ENCODE results near the gene SLC8A1.

DNA sequence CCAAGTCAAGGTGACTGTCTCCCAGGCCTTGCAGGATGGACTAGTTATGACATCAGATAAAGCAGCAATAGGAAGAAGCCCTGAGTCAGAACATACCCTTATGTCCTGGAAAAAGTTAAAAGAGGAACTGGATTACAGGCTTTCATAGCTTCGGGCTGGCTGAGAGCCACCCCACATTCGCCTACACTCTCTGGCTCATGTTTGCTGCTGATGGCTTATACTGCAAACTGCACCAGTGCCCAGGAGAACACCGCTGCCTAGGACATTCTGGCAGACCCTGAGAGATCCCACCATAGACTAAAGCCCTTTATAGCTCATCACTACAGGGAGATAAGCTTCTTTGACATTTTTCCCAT, 20.3 kb downstream of the SLC8A1 start:
- TF ChIP-seq, protein P1, sequence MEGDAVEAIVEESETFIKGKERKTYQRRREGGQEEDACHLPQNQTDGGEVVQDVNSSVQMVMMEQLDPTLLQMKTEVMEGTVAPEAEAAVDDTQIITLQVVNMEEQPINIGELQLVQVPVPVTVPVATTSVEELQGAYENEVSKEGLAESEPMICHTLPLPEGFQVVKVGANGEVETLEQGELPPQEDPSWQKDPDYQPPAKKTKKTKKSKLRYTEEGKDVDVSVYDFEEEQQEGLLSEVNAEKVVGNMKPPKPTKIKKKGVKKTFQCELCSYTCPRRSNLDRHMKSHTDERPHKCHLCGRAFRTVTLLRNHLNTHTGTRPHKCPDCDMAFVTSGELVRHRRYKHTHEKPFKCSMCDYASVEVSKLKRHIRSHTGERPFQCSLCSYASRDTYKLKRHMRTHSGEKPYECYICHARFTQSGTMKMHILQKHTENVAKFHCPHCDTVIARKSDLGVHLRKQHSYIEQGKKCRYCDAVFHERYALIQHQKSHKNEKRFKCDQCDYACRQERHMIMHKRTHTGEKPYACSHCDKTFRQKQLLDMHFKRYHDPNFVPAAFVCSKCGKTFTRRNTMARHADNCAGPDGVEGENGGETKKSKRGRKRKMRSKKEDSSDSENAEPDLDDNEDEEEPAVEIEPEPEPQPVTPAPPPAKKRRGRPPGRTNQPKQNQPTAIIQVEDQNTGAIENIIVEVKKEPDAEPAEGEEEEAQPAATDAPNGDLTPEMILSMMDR (IDR thresholded peaks at IDR 0.05), result no peak
- TF ChIP-seq POLR2A (IDR thresholded peaks at IDR 0.05) (no peak), POLR2AphosphoS5 (IDR thresholded peaks at IDR 0.05) (no peak)

Measured in upper lobe of left lung (tissue), 4 donors.